Endothelial cell of umbilical vein (primary cell): ENCODE measurements around the gene ZDHHC7. TPM values are rescaled to one million over a fixed set of nuclear protein-coding genes. Genes with fewer than 3 reads are reported as not detected.

Experiments
- BruUV-seq: library from RNA; stranded (reverse); fragments of 400-500 nt; replicated peaks from 2 replicates; lab custom pipeline; 2021; lab: Mats Ljungman, UMichigan
- CTCF ChIA-PET: fragments of 300-600, 350-600 bp; sonication (Branson Sonifier 250); formaldehyde crosslinking; loops from one replicate; lab custom pipeline; 2021; ENCODE audit warnings: antibody characterized with exemption, inconsistent platforms; lab: Charles Lee
- POLR2A ChIA-PET: fragments of 300-600, 350-600 bp; sonication (Branson Sonifier 250); formaldehyde crosslinking; loops from one replicate; lab custom pipeline; 2021; ENCODE audit warnings: antibody characterized with exemption, inconsistent platforms; lab: Charles Lee
- DNase-seq: peaks from one replicate; pipeline ENCODE4 v3.0.0-alpha.2; 2011; ENCODE audit warnings: low read depth, low spot score
- FAIRE-seq: peaks from 2 replicates; lab custom pipeline; 2011; peaks lifted over from hg19 to GRCh38; lab: Jason Lieb, UNC
- H2AFZ ChIP-seq: 2 replicates; pipeline ENCODE4 v1.6.0; 2012; ENCODE audit warnings: low read depth, low read length, control low read depth, inconsistent platforms
- H3K27ac ChIP-seq: 2 replicates; pipeline ENCODE4 v1.5.1; 2011; ENCODE audit warnings: low read depth, mild to moderate bottlenecking, control low read depth, low read length, moderate library complexity; ENCODE audit not compliant: insufficient read depth
- H3K27me3 ChIP-seq, 2 experiments: 2 replicates each; pipeline versions ENCODE4 v1.6.0 to v1.6.1; 2011; ENCODE audit warnings: low read length in 2 of 2, mixed read lengths in 1 of 2; ENCODE audit not compliant: control insufficient read depth in 2 of 2, insufficient read depth in 2 of 2
- H3K36me3 ChIP-seq, 2 experiments: 2 replicates in 1 of 2; 3 replicates in 1 of 2; pipeline ENCODE4 v1.5.1; 2011; ENCODE audit warnings: low read length in 2 of 2, mild to moderate bottlenecking in 1 of 2, moderate library complexity in 1 of 2; ENCODE audit not compliant: control insufficient read depth in 2 of 2, insufficient read depth in 2 of 2; ENCODE audit errors: extremely low read depth in 1 of 2
- H3K4me1 ChIP-seq: 3 replicates; pipeline ENCODE4 v1.5.1; 2011; ENCODE audit warnings: mild to moderate bottlenecking, low read length; ENCODE audit not compliant: control insufficient read depth, insufficient read depth; ENCODE audit errors: extremely low read depth
- H3K4me2 ChIP-seq: 2 replicates; pipeline ENCODE4 v1.6.1; 2011; ENCODE audit warnings: low read length, control low read depth, mixed read lengths; ENCODE audit not compliant: insufficient read depth
- H3K4me3 ChIP-seq, 3 experiments: fragments of 200-600 bp in 1 of 3; sonication (generic), shearing (Covaris generic) in 1 of 3; replicated peaks in 1 of 3; 2 replicates each; pipeline ENCODE4 v1.5.1; 2011 to 2016; ENCODE audit warnings: control low read depth in 3 of 3, low read length in 3 of 3, mild to moderate bottlenecking in 2 of 3, inconsistent platforms in 1 of 3, low read depth in 1 of 3, moderate library complexity in 1 of 3; ENCODE audit not compliant: insufficient read depth in 1 of 3
- H3K79me2 ChIP-seq: 2 replicates; pipeline ENCODE4 v1.6.0; 2012; ENCODE audit warnings: low read length, inconsistent platforms; ENCODE audit not compliant: control insufficient read depth, insufficient read depth
- H3K9ac ChIP-seq: replicated peaks from 2 replicates; pipeline ENCODE3; 2011; ENCODE audit warnings: low read length, control low read depth; ENCODE audit not compliant: insufficient read depth; ENCODE audit errors: extremely low read depth
- H3K9me1 ChIP-seq: replicated peaks from 3 replicates; pipeline ENCODE4 v1.6.0; 2011; ENCODE audit warnings: mild to moderate bottlenecking, low read length; ENCODE audit not compliant: control insufficient read depth, insufficient read depth; ENCODE audit errors: extremely low read depth
- H3K9me3 ChIP-seq: replicated peaks from 2 replicates; pipeline ENCODE4 v1.5.1; 2012; ENCODE audit warnings: low read length, inconsistent platforms; ENCODE audit not compliant: control insufficient read depth, insufficient read depth
- H4K20me1 ChIP-seq: replicated peaks from 2 replicates; pipeline ENCODE3; 2011; ENCODE audit warnings: mild to moderate bottlenecking, low read length; ENCODE audit not compliant: control insufficient read depth, insufficient read depth; ENCODE audit errors: extremely low read depth
- CTCF ChIP-seq, 2 donors: IDR thresholded peaks; 1 replicate in 1 of 2; 2 replicates in 1 of 2; pipeline ENCODE4 v1.5.1; 2011; ENCODE audit warnings: low read length in 2 of 2, mild to moderate bottlenecking in 2 of 2, moderate library complexity in 2 of 2, control low read depth in 1 of 2, inconsistent platforms in 1 of 2, low read depth in 1 of 2; ENCODE audit not compliant: insufficient read depth in 1 of 2; ENCODE audit errors: extremely low read depth in 1 of 2
- EZH2 ChIP-seq: IDR thresholded peaks from 2 replicates; pipeline ENCODE4 v1.6.1; 2012; ENCODE audit warnings: borderline replicate concordance, low read depth, mild to moderate bottlenecking, moderate library complexity, low read length, inconsistent platforms; ENCODE audit not compliant: severe bottlenecking
- FOS ChIP-seq: IDR thresholded peaks from 2 replicates; pipeline ENCODE4 v1.6.1; 2011; ENCODE audit warnings: mild to moderate bottlenecking, low read length, moderate library complexity, borderline replicate concordance; ENCODE audit not compliant: insufficient read depth
- GATA2 ChIP-seq: IDR thresholded peaks from 2 replicates; pipeline ENCODE4 v1.7.0; 2011; ENCODE audit warnings: low read depth, mild to moderate bottlenecking, moderate library complexity, mixed read lengths, low read length; ENCODE audit not compliant: insufficient read length, insufficient read depth
- JUN ChIP-seq: IDR thresholded peaks from 2 replicates; pipeline ENCODE4 v1.6.1; 2011; ENCODE audit warnings: borderline replicate concordance, low read depth; ENCODE audit not compliant: insufficient read length, insufficient read depth
- MAX ChIP-seq: IDR thresholded peaks from 2 replicates; pipeline ENCODE4 v1.6.1; 2011; ENCODE audit not compliant: insufficient read depth, insufficient read length
- MYC ChIP-seq: IDR thresholded peaks from one replicate; pipeline ENCODE4 v1.6.1; 2011; ENCODE audit warnings: mild to moderate bottlenecking, low read depth, low read length
- POLR2A ChIP-seq: IDR thresholded peaks from 2 replicates; pipeline ENCODE4 v1.6.1; 2012; ENCODE audit warnings: low read depth, mild to moderate bottlenecking, control low read depth, low read length
- POLR2AphosphoS5 ChIP-seq: IDR thresholded peaks from 2 replicates; pipeline ENCODE4 v1.6.1; 2012; ENCODE audit warnings: low read depth, mild to moderate bottlenecking, control low read depth, low read length, moderate library complexity; ENCODE audit not compliant: insufficient read depth
- dilution Hi-C: fragments of 300-500 bp; cut with MboI; formaldehyde crosslinking; loops from one replicate; pipeline ENCODE4 v1.15.0; 2019; ENCODE audit warnings: low sequenced_read_pairs; ENCODE audit not compliant: extremely low pct_ligation_motif_present
- intact Hi-C: fragments of 100-400 bp; cut with micrococcal nuclease; formaldehyde crosslinking; loops from one replicate; pipeline ENCODE4 v1.10.0; 2022
- polyA plus RNA-seq, 4 experiments: library from polyadenylated mRNA; depleted of rRNA in 3 of 4; stranded (reverse) in 3 of 4; unstranded in 1 of 4; fragments of >200 nt; gene quantifications; 2 replicates each; pipeline versions ENCODE4 v1.2.1 to v1.2.3, GENCODE V29; 2011 to 2012; ENCODE audit warnings: missing spikeins in 1 of 4
- total RNA-seq: library from RNA; stranded (reverse); gene quantifications from 2 replicates; pipeline ENCODE4 v1.2.3, GENCODE V29; 2021

Gene ZDHHC7
- total and polyA plus RNA-seq, 2 donors (not counting 3 experiments of a cell fraction or from before 2014, with no cell fraction given) = 44.1 to 46.2 TPM

GRCh38 chr16:84927621-84928591 is 83.4 kb downstream of the ZDHHC7 start:
- intact Hi-C loops = loop anchor here (5.0 kb wide), 1 partner anchor 771 kb away; no protein-coding TSS in a partner anchor
- FAIRE-seq (no peak), DNase-seq (no peak)
- Histone ChIP-seq H4K20me1 (no peaks in the 10 kb centered on the region), H3K4me2 (no peak overlapping the region), H3K9me3 (no peaks in the 10 kb centered on the region), H2AFZ (no peak overlapping the region), H3K36me3 (no peaks in the 10 kb centered on the region), H3K4me1 (no peaks in the 10 kb centered on the region), H3K27ac (no peak overlapping the region), H3K9ac (no peak overlapping the region), H3K27me3 (no peaks in the 10 kb centered on the region), H3K9me1 (no peaks in the 10 kb centered on the region), H3K79me2 (no peaks in the 10 kb centered on the region), H3K4me3 (no peak overlapping the region)
- ChIA-PET POLR2A (no interaction called here), CTCF (interaction anchor here (1.3 to 5.8 kb wide), 6 partner anchors 9 to 173 kb away, joined by 3 to 73 read pairs (median 14); no protein-coding TSS in a partner anchor)
- BruUV-seq = no TSS peak
- dilution Hi-C loops = no loop called here
- TF ChIP-seq POLR2A (no peak), EZH2 (no peak), FOS (no peak), GATA2 (no peak), CTCF (IDR thresholded peaks at IDR 0.05; ENCODE audit: extremely low read depth in 1 of 2, insufficient read depth in 1 of 2, low read depth in 1 of 2, low read length in 2 of 2) (no peak), MAX (no peak), MYC (no peak), POLR2AphosphoS5 (no peak), JUN (no peak)
